Activated CD4-positive, alpha-beta T cell treated with anti-CD3 and anti-CD28 coated beads, Interleukin-2, amount 50 U/mL, for 24 hours (primary cell): ENCODE data around the gene COPS9.

Experiments used
- DNase-seq, 2 donors: peaks; one replicate each; pipeline ENCODE4 v3.0.0-alpha.2; 2020; ENCODE audit warnings: low read depth in 1 of 2, low spot score in 1 of 2

Gene COPS9

GRCh38 chr2:240137596-240138253 lies 1.6 kb upstream of the COPS9 start:
- DNase-seq, result no peak

- peak in 1 of 2 donors; percentile 12 for DNase-seq
Measured at GRCh38 chr2:240136671-240137292, 677 bp upstream of the COPS9 start.

- no peak for DNase-seq
Measured at GRCh38 chr2:240135706-240136012, 446 bp downstream of the COPS9 start.

- DNase-seq, result no peak
Measured at GRCh38 chr2:240134956-240135520, 1.1 kb downstream of the COPS9 start.

GRCh38 chr2:240134466-240134865 lies 1.6 kb downstream of the COPS9 start:
- no peak for DNase-seq

GRCh38 chr2:240133401-240133800 lies 2.7 kb downstream of the COPS9 start:
- no peak for DNase-seq

GRCh38 chr2:240132651-240132980 lies 3.5 kb downstream of the COPS9 start:
- DNase-seq, result no peak

GRCh38 chr2:240131941-240132650 lies 4.0 kb downstream of the COPS9 start:
- DNase-seq, result no peak

- no peak for DNase-seq
Measured at GRCh38 chr2:240131296-240131695, 4.8 kb downstream of the COPS9 start.

GRCh38 chr2:240130393-240131195 lies 5.5 kb downstream of the COPS9 start:
- DNase-seq, result no peak

GRCh38 chr2:240129731-240130392 lies 6.2 kb downstream of the COPS9 start:
- DNase-seq, result no peak

GRCh38 chr2:240129311-240129710 lies 6.8 kb downstream of the COPS9 start:
- DNase-seq, result no peak

- no peak for DNase-seq
Measured at GRCh38 chr2:240128608-240129145, 7.4 kb downstream of the COPS9 start.

GRCh38 chr2:240127911-240128607 lies 8.0 kb downstream of the COPS9 start:
- DNase-seq, result no peak

- DNase-seq, result no peak
Measured at GRCh38 chr2:240127191-240127750, 8.8 kb downstream of the COPS9 start.

- no peak for DNase-seq
Measured at GRCh38 chr2:240126731-240127130, 9.4 kb downstream of the COPS9 start.

GRCh38 chr2:240125742-240126141 lies 10.4 kb downstream of the COPS9 start:
- DNase-seq, result no peak

- DNase-seq, result no peak
Measured at GRCh38 chr2:240124651-240125030, 11.5 kb downstream of the COPS9 start.

GRCh38 chr2:240123821-240124650 lies 12.1 kb downstream of the COPS9 start:
- DNase-seq, result no peak
